ENCODE data around the gene DKK1.
"Not testable (repeated sequence)": the region's sequence is repeated elsewhere in the genome, so short reads cannot be mapped to it uniquely, and the experiment has no call there.

Gene DKK1

GRCh38 chr10:52318822-52319464, 4.9 kb downstream of the DKK1 start:
- DNase-seq = no peak

DNA sequence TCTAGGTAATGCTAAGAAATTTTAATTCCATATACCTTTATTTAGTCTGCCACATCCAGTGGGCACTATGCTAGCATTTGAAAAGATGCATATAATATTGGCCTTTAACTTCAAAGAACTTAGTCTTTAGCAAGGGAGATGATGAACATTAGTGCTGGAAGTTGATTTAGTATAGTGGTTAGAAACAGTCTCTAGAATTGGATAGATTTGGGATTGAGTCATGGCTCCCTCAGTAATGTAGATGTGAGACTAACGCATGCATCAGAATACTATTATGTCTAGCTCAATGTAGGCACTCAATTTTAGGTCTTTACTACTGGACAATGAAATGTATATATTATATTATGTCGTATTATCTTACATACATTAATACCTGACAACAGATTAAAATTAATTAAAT, 5.8 kb downstream of the DKK1 start:
- no peak for DNase-seq

DNA sequence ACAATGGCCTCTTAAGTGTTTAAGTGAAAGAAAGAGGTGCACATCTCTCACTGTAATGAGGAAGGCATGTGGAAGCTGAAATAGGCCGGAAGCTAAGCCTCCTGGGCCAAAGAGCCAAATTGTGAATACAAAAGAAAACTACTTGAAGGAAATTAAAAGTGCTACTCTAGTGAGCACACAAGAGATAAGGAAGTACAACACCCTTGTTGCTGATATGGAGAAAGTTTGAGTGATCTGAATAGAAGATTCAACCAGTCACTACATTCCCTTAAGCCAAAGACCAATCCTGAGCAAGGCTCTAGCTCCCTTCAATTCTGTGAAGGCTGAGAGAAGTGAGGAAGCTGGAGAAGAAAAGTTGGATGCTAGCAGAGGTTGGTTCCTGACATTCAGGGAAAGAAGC, 8.2 kb downstream of the DKK1 start:
- no peak for DNase-seq

DNA sequence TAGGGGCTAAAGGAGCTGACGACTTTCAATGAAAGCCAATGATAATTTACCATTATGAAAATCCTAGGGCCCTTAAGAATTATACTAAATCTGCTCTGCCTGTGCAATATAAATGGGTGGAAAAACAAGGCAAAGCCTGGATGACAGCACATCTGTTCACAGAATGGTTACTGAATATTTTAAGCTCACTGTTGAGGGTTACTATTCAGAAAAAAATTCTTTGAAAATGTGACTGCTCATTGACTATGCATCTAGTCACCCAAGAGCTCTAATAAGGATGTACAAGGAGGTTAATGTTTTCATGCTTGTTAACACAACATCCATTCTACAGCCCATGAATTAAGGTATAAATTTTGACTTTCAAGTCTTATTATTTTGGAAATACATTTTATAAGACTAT, 8.9 kb downstream of the DKK1 start:
- DNase-seq = no peak

GRCh38 chr10:52326382-52326781, 12.3 kb downstream of the DKK1 start:
- no peak for DNase-seq

DNA sequence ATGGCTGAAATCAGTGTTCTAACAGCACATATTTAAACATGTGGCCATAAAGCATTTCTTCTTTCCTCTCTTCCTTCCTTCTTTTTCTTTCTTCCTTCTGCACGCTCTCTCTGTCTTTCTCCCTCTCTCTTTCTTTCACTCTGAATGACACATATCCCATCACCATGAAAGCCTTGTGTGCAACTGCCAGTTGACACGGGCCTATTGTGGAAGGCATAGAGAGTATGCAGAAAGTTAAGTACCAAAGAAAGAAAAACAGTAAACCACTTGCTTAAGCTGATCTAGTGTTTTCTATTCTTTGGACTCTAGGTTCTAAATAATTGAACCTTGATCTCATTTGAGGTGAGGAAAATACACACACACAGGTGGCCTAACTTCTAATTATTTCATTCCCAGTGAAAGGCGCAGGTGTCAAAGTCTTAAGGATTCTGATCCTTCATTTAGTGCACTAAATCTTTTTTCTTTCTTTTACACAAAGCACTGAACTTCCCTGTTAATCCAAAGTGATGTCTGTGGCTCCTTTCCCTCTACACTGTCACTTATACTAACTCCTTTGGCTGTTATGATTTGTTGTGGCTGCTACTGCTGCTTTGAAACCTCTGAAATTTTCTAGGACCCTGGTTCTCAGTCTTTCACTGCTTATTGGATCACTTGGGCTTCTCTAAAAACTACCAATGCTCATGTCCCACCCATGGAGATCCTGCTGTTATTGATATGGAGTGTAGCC, 17.7 kb downstream of the DKK1 start:
- DNase-seq = no peak

DNA sequence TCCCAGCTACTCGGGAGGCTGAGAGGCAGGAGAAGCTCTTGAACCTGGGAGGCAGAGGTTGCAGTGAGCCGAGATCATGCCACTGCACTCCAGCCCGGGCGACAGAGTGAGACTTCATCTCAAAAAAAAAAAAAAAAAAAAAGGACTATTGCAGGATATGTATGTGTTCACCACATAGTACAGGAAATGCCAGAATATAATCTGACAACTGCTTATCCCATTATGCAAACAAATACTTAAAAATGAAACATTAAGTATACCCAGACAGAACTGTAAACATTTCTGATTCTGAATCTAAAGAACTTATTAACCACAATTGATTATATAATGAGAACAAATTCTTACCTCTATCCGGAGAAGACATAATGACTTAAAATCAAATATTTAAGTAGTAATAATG, 18.7 kb downstream of the DKK1 start:
- DNase-seq = no peak

DNA sequence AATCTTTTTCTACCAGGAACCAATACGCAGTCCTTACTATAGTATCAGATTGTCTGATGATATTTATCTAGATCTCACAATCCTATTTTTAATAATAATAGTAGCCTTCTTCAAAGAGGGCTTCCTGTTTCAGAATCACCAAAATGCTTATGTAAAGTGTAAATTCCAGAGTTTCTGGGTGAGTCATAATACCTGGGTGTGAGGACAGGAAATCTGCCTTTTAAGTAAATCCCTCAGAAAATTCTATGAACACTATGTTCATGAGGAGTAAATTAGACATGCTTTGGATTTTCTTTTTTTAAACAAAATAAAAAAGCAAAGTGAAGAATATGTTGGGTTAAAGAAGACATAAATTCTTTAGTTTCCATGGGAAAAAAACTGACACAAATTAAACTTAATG, 20.5 kb downstream of the DKK1 start:
- no peak for DNase-seq

DNA sequence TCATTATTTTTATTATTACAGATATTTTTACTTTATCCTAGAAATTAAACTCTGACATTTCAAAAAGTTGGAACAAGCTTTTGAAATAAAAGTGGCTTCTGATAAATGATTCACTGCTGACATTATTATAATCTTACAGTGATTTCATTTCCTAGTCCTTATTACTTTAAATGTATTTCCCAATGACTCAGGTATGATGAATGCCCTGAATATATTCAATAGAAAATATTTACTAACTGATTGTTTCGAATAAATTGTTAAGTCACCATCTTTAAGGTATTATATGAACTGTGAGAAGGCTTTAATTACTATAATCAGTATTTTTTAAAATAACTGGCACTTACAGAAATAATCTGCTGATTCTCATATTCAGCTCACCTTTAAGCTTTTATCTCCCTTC, 21.6 kb downstream of the DKK1 start:
- DNase-seq = no peak

GRCh38 chr10:52337225-52337624, 23.1 kb downstream of the DKK1 start:
- DNase-seq = no peak

GRCh38 chr10:52343439-52343838, 29.4 kb downstream of the DKK1 start:
- no peak for DNase-seq

DNA sequence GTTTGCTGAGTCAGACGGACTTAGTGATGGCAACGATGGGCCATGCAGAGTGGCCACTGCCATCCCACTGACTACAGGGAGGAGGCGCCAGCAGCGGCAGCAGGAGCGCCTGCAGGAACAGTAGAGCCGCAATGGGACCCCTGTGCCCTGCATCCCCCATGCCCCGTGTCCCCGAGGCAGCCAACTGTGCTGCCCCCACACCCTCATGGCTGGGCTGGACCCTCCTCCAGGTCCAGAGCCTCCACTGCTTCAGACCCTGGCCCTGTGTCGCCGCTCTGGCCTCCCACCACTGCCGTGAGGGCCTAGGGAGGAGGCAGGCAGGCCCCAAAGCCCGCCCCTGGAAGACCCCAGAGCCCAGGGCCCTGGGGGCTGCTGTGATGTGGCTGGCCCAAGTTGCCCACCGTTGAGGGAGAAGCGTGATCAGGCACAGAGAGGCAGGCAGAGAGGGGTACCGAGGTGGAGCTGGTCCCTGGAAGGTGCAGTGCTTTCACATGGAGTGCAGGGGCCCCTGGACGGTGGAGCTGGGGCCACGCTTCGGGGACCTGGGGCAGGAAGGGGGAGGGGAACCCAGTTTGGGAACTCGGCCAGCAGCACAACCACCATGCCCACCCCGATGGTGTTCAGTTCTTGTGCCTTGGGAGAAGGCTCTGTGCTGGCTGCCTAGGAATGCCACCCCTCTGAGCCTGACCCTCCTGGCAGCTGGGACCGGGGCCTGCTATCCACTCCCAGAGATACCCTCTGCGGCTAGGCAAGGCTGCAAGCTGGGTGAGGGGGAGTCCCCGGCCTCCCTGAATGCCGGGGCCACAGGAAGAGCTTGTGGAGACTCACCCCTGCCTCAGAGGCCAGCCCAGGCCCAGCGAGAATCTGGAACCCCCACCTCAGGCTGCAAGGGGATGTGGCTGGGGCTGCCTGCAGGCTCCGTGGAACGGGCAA, 32.6 kb downstream of the DKK1 start:
- DNase-seq = no peak

DNA sequence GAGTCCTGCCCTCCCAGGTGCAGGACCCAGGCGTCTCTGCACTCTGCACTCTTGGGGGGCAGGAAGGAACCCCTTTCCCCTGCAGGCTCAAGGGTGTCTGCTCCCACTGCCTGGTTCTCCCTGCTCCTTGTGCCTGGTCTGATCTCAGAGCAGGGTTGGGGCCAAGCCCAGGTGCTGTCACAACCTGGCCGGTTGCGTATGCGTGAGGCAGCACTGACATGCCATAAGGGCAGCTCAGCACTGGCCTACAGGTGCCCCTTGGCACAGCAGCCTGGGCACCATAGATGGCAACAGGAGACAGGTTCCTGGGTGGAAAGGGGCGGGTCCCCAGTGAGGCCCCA, 33.2 kb downstream of the DKK1 start:
- no peak for DNase-seq

- no peak for DNase-seq
Measured at GRCh38 chr10:52348037-52348564, 34.0 kb downstream of the DKK1 start.

DNA sequence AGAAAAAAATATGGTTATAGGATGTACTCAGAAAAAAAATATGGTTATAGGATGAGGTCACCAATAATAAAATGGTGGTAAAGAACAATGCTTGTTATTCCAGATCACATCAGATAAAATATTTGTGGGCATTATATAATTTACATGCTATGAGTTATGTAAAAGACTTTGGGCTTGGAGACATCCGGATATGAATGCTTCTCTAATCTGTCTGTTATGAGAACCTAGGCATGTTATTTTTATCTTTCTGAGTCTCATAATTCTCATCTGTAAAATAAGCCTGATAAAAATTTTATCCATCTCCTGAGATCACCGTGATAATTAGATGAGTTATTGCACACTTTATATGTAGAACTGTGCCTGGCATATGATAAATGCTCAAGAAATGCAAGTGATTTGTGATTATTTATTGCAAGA, 37.8 kb downstream of the DKK1 start:
- DNase-seq = no peak

DNA sequence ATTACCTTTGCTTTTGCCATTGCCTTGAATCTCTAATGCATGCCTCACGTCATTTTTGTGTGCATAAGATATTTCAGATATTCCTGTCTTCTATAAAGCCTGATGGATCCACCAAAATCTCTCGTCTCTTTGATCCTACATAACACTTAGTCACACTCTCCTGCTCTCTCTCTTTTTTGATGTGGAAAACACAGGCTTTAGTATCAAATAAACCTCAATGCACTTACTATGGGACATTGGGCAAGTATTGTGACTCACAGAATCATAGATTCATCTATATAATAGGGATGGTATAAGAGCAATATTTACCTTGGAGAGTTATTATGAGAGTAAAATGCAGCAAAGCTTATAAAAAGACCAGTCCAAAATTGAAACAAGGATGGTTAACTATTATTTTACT, 39.1 kb downstream of the DKK1 start:
- DNase-seq = no peak

- no peak for DNase-seq
Measured at GRCh38 chr10:52353960-52354394, 39.9 kb downstream of the DKK1 start.

- no peak for DNase-seq
Measured at GRCh38 chr10:52357971-52358370, 43.9 kb downstream of the DKK1 start.

- DNase-seq = no peak
Measured at GRCh38 chr10:52359441-52359840, 45.4 kb downstream of the DKK1 start.

GRCh38 chr10:52365547-52366432, 51.7 kb downstream of the DKK1 start:
- DNase-seq = not testable (repeated sequence)

Data from NCI-H1694 (cell line).